Measurements from ENCODE around the gene AP2A2.

- TF ChIP-seq ZNF274 (IDR thresholded peaks at IDR 0.05; ENCODE audit: low read length) (no peak), ZNF274 (tag by site-specific recombination; IDR thresholded peaks at IDR 0.05; ENCODE audit: borderline replicate concordance) (no peak), MEIS1 (CRISPR knock-in tag; IDR thresholded peaks at IDR 0.05; ENCODE audit: borderline replicate concordance) (no peak), YY1 (tag by site-specific recombination; IDR thresholded peaks at IDR 0.05) (no peak), CTCF (tag by site-specific recombination; IDR thresholded peaks at IDR 0.05) (no peak)
Observed at GRCh38 chr11:1002406-1002984, 76.8 kb downstream of the AP2A2 start.
